ENCODE measurements around the gene TUBB1.

GRCh38 chr20:58990651-58991445, 28.4 kb upstream of the TUBB1 start:
- TF ChIP-seq POLR2A (IDR thresholded peaks at IDR 0.05; ENCODE audit: low read depth, low read length) (no peak), CTCF (conservative IDR thresholded peaks at IDR 0.05; ENCODE audit: low read depth, low read length) (no peak), RAD21 (IDR thresholded peaks at IDR 0.05; ENCODE audit: low read length) (no peak), MAFK (IDR thresholded peaks at IDR 0.05; ENCODE audit: low read depth, low read length) (no peak), FOS (IDR thresholded peaks at IDR 0.05; ENCODE audit: low read depth, low read length) (no peak), SMC3 (IDR thresholded peaks at IDR 0.05; ENCODE audit: low read depth, low read length) (no peak), BHLHE40 (IDR thresholded peaks at IDR 0.05; ENCODE audit: low read depth, low read length) (no peak), CEBPB (IDR thresholded peaks at IDR 0.05; ENCODE audit: low read depth, low read length) (no peak)

All from IMR-90 (cell line).